ENCODE measurements around the gene FBN3.

Gene FBN3

DNA sequence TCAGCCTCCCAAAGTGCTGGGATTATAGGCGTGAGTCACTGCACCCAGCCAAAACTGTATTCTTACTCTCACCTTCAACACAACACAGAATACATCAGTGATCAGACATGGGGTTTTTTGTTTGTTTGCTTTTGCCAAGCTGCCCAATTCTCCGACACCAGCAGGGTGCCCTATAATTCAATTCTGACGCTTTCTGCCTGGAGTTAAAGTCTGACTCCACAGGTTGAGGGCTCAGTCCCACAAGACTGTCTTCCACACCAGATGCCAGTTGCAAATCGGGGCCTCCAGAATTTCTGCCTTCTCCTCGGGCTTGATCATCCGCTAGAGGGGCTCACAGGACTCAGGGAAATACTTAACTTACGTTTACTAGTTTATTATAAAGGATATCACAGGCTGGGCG is 22.1 kb downstream of the FBN3 start:
- Histone ChIP-seq H3K27me3 (ENCODE audit: insufficient read depth, low read length) (no peaks in the 10 kb centered on the region), H3K4me2 (ENCODE audit: low read length) (no peak overlapping the region), H2AFZ (ENCODE audit: low read length) (no peak overlapping the region), H3K36me3 (ENCODE audit: insufficient read depth, low read length) (no peaks in the 10 kb centered on the region), H3K9ac (ENCODE audit: low read length) (no peak overlapping the region), H3F3A (ENCODE audit: insufficient read depth, low read length) (no peaks in the 10 kb centered on the region), H3K9me2 (ENCODE audit: low read depth, low read length) (no peaks in the 10 kb centered on the region), H3K79me2 (ENCODE audit: insufficient read depth, low read length) (no peaks in the 10 kb centered on the region), H3K4me3 (ENCODE audit: low read depth, low read length, poor library complexity, severe bottlenecking) (no peak overlapping the region), H3K4me1 (ENCODE audit: insufficient read depth, low read length, severe bottlenecking) (no peaks in the 10 kb centered on the region), H4K20me1 (ENCODE audit: insufficient read depth, low read length) (no peaks in the 10 kb centered on the region), H3K9me3 (ENCODE audit: low read length) (no peaks in the 10 kb centered on the region), H3K27ac (ENCODE audit: low read depth, low read length, poor library complexity, severe bottlenecking) (no peak overlapping the region)
- no peak for TF ChIP-seq EZH2 (IDR thresholded peaks at IDR 0.05; ENCODE audit: borderline replicate concordance, low read length)
- TF ChIP-seq, protein P1, sequence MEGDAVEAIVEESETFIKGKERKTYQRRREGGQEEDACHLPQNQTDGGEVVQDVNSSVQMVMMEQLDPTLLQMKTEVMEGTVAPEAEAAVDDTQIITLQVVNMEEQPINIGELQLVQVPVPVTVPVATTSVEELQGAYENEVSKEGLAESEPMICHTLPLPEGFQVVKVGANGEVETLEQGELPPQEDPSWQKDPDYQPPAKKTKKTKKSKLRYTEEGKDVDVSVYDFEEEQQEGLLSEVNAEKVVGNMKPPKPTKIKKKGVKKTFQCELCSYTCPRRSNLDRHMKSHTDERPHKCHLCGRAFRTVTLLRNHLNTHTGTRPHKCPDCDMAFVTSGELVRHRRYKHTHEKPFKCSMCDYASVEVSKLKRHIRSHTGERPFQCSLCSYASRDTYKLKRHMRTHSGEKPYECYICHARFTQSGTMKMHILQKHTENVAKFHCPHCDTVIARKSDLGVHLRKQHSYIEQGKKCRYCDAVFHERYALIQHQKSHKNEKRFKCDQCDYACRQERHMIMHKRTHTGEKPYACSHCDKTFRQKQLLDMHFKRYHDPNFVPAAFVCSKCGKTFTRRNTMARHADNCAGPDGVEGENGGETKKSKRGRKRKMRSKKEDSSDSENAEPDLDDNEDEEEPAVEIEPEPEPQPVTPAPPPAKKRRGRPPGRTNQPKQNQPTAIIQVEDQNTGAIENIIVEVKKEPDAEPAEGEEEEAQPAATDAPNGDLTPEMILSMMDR (IDR thresholded peaks at IDR 0.05; ENCODE audit: low read length), result no peak

- Histone ChIP-seq H3K4me1 (ENCODE audit: insufficient read depth, low read length, severe bottlenecking) (no peaks in the 10 kb centered on the region), H3K9ac (ENCODE audit: low read length) (no peak overlapping the region), H3K36me3 (ENCODE audit: insufficient read depth, low read length) (no peaks in the 10 kb centered on the region), H2AFZ (ENCODE audit: low read length) (no peak overlapping the region), H3K9me3 (ENCODE audit: low read length) (no peaks in the 10 kb centered on the region), H3K9me2 (ENCODE audit: low read depth, low read length) (no peaks in the 10 kb centered on the region), H4K20me1 (ENCODE audit: insufficient read depth, low read length) (no peaks in the 10 kb centered on the region), H3K4me2 (ENCODE audit: low read length) (no peak overlapping the region), H3K27ac (ENCODE audit: low read depth, low read length, poor library complexity, severe bottlenecking) (no peak overlapping the region), H3F3A (ENCODE audit: insufficient read depth, low read length) (no peaks in the 10 kb centered on the region), H3K27me3 (ENCODE audit: insufficient read depth, low read length) (no peaks in the 10 kb centered on the region), H3K4me3 (ENCODE audit: low read depth, low read length, poor library complexity, severe bottlenecking) (no peak overlapping the region), H3K79me2 (ENCODE audit: insufficient read depth, low read length) (no peaks in the 10 kb centered on the region)
- TF ChIP-seq EZH2 (IDR thresholded peaks at IDR 0.05; ENCODE audit: borderline replicate concordance, low read length), result no peak
- TF ChIP-seq, protein P1 (IDR thresholded peaks at IDR 0.05; ENCODE audit: low read length), result no peak
These were observed 22.9 kb downstream of the FBN3 start for GRCh38 chr19:8126511-8126910.

GRCh38 chr19:8126008-8126407 is 23.4 kb downstream of the FBN3 start:
- Histone ChIP-seq H3K9ac (ENCODE audit: low read length) (no peak overlapping the region), H3K9me2 (ENCODE audit: low read depth, low read length) (no peaks in the 10 kb centered on the region), H2AFZ (ENCODE audit: low read length) (no peak overlapping the region), H4K20me1 (ENCODE audit: insufficient read depth, low read length) (no peaks in the 10 kb centered on the region), H3F3A (ENCODE audit: insufficient read depth, low read length) (no peaks in the 10 kb centered on the region), H3K79me2 (ENCODE audit: insufficient read depth, low read length) (no peaks in the 10 kb centered on the region), H3K27me3 (ENCODE audit: insufficient read depth, low read length) (no peaks in the 10 kb centered on the region), H3K4me3 (ENCODE audit: low read depth, low read length, poor library complexity, severe bottlenecking) (no peak overlapping the region), H3K9me3 (ENCODE audit: low read length) (no peaks in the 10 kb centered on the region), H3K27ac (ENCODE audit: low read depth, low read length, poor library complexity, severe bottlenecking) (no peak overlapping the region), H3K4me1 (ENCODE audit: insufficient read depth, low read length, severe bottlenecking) (no peaks in the 10 kb centered on the region), H3K4me2 (ENCODE audit: low read length) (no peak overlapping the region), H3K36me3 (ENCODE audit: insufficient read depth, low read length) (no peaks in the 10 kb centered on the region)
- TF ChIP-seq, protein P1 (IDR thresholded peaks at IDR 0.05; ENCODE audit: low read length), result no peak
- no peak for TF ChIP-seq EZH2 (IDR thresholded peaks at IDR 0.05; ENCODE audit: borderline replicate concordance, low read length)

Measured in OCI-LY1 (cell line).